A673 (cell line): ENCODE data around the gene C5. TPM values are rescaled to one million over a fixed set of nuclear protein-coding genes. Genes with fewer than 3 reads are reported as not detected.

Experiments used
- BruUV-seq: library from RNA; stranded (reverse); fragments of 400-500 nt; replicated peaks from 2 replicates; lab custom pipeline; 2021; lab: Mats Ljungman, UMichigan
- CTCF ChIA-PET: fragments of 300-600 bp; sonication (Branson Sonifier 250); formaldehyde crosslinking; loops from one replicate; lab custom pipeline; 2022; ENCODE audit warnings: antibody characterized with exemption; lab: Charles Lee
- POLR2A ChIA-PET: fragments of 300-600 bp; sonication (Branson Sonifier 250); formaldehyde crosslinking; loops from one replicate; lab custom pipeline; 2022; ENCODE audit warnings: antibody characterized with exemption; ENCODE audit not compliant: low non-redundant PET; lab: Charles Lee
- DNase-seq: peaks from one replicate; pipeline ENCODE4 v3.0.0-alpha.2; 2015; ENCODE audit warnings: low spot score
- H3K27ac ChIP-seq: fragments of 200-600 bp; sonication (generic); 2 replicates; pipeline ENCODE4 v1.5.1; 2016; ENCODE audit warnings: mixed run types, low read depth, mild to moderate bottlenecking, mixed read lengths, antibody characterized with exemption, low read length; ENCODE audit not compliant: poor library complexity, severe bottlenecking
- H3K27me3 ChIP-seq: fragments of 200-600 bp; sonication (generic); replicated peaks from 2 replicates; pipeline ENCODE4 v1.6.1; 2017; ENCODE audit warnings: mixed run types, low read depth, mild to moderate bottlenecking, mixed read lengths, antibody characterized with exemption, low read length; ENCODE audit not compliant: insufficient read depth, poor library complexity
- H3K36me3 ChIP-seq: fragments of 200-600 bp; sonication (generic); 2 replicates; pipeline ENCODE4 v1.6.1; 2016; ENCODE audit warnings: mixed run types, mild to moderate bottlenecking, mixed read lengths, antibody characterized with exemption, low read length; ENCODE audit not compliant: insufficient read depth, poor library complexity, severe bottlenecking
- H3K4me1 ChIP-seq: fragments of 200-600 bp; sonication (generic); 2 replicates; pipeline ENCODE4 v1.6.1; 2017; ENCODE audit warnings: mixed run types, mild to moderate bottlenecking, mixed read lengths, antibody characterized with exemption, low read length; ENCODE audit not compliant: insufficient read depth, poor library complexity, severe bottlenecking
- H3K4me3 ChIP-seq: fragments of 200-600 bp; sonication (generic); 2 replicates; pipeline ENCODE4 v1.5.1; 2016; ENCODE audit warnings: low read depth, mixed run types, mild to moderate bottlenecking, mixed read lengths, low read length; ENCODE audit not compliant: poor library complexity, severe bottlenecking
- H3K9me3 ChIP-seq: fragments of 200-600 bp; sonication (generic); 2 replicates; pipeline ENCODE4 v1.6.1; 2016; ENCODE audit warnings: mixed run types, low read depth, mild to moderate bottlenecking, mixed read lengths, antibody characterized with exemption, low read length; ENCODE audit not compliant: poor library complexity, severe bottlenecking
- EZH2 ChIP-seq: fragments of 200-600 bp; sonication (generic); IDR thresholded peaks from 2 replicates; pipeline ENCODE4 v1.6.1; 2017; ENCODE audit warnings: borderline replicate concordance, low read depth, mild to moderate bottlenecking, mixed read lengths, antibody characterized with exemption, low read length; ENCODE audit not compliant: poor library complexity, severe bottlenecking
- intact Hi-C: fragments of 100-400 bp; cut with micrococcal nuclease; formaldehyde crosslinking; loops from one replicate; pipeline ENCODE4 v1.10.0; 2022; ENCODE audit not compliant: unreplicated experiment
- total RNA-seq: library from RNA; stranded (reverse); gene quantifications from 2 replicates; pipeline ENCODE4 v1.2.3, GENCODE V29; 2021
- TF ChIP-seq, protein P1 (sequence below): fragments of 300-800, 200-600 bp; sonication (generic); conservative IDR thresholded peaks from 2 replicates; pipeline ENCODE4 v1.5.1; 2017; ENCODE audit warnings: low read depth, mild to moderate bottlenecking, antibody characterized with exemption, low read length, moderate library complexity, mixed read lengths

Gene C5
- total RNA-seq, 1 experiment from 2014 or later, result 4.4 TPM

GRCh38 chr9:121088576-121088975 is 38.5 kb upstream of the C5 start:
- no TSS peak for BruUV-seq
- no peak overlapping the region for H3K27ac ChIP-seq
- ChIA-PET POLR2A (no interaction called here), CTCF (no interaction called here)
- TF ChIP-seq EZH2, result no peak
- TF ChIP-seq, protein P1, sequence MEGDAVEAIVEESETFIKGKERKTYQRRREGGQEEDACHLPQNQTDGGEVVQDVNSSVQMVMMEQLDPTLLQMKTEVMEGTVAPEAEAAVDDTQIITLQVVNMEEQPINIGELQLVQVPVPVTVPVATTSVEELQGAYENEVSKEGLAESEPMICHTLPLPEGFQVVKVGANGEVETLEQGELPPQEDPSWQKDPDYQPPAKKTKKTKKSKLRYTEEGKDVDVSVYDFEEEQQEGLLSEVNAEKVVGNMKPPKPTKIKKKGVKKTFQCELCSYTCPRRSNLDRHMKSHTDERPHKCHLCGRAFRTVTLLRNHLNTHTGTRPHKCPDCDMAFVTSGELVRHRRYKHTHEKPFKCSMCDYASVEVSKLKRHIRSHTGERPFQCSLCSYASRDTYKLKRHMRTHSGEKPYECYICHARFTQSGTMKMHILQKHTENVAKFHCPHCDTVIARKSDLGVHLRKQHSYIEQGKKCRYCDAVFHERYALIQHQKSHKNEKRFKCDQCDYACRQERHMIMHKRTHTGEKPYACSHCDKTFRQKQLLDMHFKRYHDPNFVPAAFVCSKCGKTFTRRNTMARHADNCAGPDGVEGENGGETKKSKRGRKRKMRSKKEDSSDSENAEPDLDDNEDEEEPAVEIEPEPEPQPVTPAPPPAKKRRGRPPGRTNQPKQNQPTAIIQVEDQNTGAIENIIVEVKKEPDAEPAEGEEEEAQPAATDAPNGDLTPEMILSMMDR, result no peak
- H3K27me3 ChIP-seq, result no peaks in the 10 kb centered on the region
- intact Hi-C loops, result no loop called here
- DNase-seq, result no peak
- H3K9me3 ChIP-seq, result no peaks in the 10 kb centered on the region
- peaks cover 9% of the 10 kb centered on the region for H3K36me3 ChIP-seq
- no peaks in the 10 kb centered on the region for H3K4me1 ChIP-seq
- no peak overlapping the region for H3K4me3 ChIP-seq

GRCh38 chr9:121085661-121086060 is 35.6 kb upstream of the C5 start:
- POLR2A ChIA-PET, result no interaction called here
- Histone ChIP-seq H3K36me3 (peaks cover 14% of the 10 kb centered on the region), H3K9me3 (no peaks in the 10 kb centered on the region), H3K27ac (no peak overlapping the region), H3K27me3 (no peaks in the 10 kb centered on the region), H3K4me3 (no peak overlapping the region), H3K4me1 (no peaks in the 10 kb centered on the region)
- BruUV-seq, result no TSS peak
- intact Hi-C loops, result no loop called here
- no peak for DNase-seq
- no peak for TF ChIP-seq EZH2
- TF ChIP-seq, protein P1, result no peak
- CTCF ChIA-PET, result no interaction called here

DNA sequence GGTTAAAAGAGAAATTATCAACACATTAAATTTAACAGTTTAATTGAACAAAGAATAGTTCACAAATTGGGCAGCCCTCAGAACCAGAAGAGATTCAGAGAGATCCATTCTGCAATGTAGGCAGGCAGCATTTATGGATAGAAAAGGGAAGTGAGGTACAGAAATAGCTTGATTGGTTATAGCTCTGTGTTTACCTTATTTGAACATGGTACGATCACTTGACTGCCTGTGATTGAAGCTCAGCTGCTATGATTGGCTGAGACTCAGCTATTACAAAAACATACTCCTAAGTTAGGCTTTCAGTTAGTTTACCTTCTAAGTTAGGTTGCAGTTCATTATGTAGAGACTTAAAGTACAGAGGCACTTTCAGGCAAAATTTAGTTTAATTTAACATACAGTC is 32.0 kb upstream of the C5 start:
- Histone ChIP-seq H3K9me3 (no peaks in the 10 kb centered on the region), H3K27me3 (no peaks in the 10 kb centered on the region), H3K4me3 (no peak overlapping the region), H3K36me3 (peaks cover 8% of the 10 kb centered on the region), H3K4me1 (no peaks in the 10 kb centered on the region), H3K27ac (no peak overlapping the region)
- CTCF ChIA-PET, result no interaction called here
- intact Hi-C loops, result no loop called here
- no TSS peak for BruUV-seq
- DNase-seq, result no peak
- POLR2A ChIA-PET, result no interaction called here
- TF ChIP-seq, protein P1, result no peak
- TF ChIP-seq EZH2, result no peak
